ENCODE measurements around the gene TRIM65.

TRIM65 gene

DNA sequence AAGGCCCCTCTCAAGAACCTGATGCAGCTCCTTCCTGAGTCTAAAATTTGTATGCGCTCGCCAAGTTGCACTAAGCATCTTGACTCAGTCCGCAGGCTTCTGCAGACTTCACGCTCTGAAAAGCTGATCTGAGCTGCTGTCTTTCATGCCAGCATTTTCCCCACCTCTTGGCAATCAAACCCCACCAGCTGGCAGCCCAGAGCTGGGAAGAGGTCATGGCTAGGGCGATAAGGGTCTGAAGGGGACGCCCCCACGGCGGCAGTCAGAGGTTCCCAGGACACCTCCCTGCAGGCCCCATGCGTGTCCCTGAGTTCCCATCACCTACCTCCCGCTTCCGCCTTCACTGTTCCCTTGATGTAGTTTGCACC, 47.5 kb downstream of the TRIM65 start:
- peak overlapping the region; percentile 98 for H3K27ac ChIP-seq
- TF ChIP-seq, protein P1, sequence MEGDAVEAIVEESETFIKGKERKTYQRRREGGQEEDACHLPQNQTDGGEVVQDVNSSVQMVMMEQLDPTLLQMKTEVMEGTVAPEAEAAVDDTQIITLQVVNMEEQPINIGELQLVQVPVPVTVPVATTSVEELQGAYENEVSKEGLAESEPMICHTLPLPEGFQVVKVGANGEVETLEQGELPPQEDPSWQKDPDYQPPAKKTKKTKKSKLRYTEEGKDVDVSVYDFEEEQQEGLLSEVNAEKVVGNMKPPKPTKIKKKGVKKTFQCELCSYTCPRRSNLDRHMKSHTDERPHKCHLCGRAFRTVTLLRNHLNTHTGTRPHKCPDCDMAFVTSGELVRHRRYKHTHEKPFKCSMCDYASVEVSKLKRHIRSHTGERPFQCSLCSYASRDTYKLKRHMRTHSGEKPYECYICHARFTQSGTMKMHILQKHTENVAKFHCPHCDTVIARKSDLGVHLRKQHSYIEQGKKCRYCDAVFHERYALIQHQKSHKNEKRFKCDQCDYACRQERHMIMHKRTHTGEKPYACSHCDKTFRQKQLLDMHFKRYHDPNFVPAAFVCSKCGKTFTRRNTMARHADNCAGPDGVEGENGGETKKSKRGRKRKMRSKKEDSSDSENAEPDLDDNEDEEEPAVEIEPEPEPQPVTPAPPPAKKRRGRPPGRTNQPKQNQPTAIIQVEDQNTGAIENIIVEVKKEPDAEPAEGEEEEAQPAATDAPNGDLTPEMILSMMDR (IDR thresholded peaks at IDR 0.05), result no peak
- no peaks in the 10 kb centered on the region for H3K27me3 ChIP-seq
- H3K9me3 ChIP-seq, result peaks cover 14% of the 10 kb centered on the region
- no peak overlapping the region for H3K4me3 ChIP-seq (ENCODE audit: low read depth in 1 of 2, low read length in 1 of 2)
- peaks cover 76% of the 10 kb centered on the region for H3K36me3 ChIP-seq
- peaks cover 44 to 56% of the 10 kb centered on the region in 2 experiments for H3K4me1 ChIP-seq (ENCODE audit: control insufficient read depth in 1 of 2, insufficient read depth in 1 of 2, low read depth in 1 of 2, low read length in 1 of 2)

DNA sequence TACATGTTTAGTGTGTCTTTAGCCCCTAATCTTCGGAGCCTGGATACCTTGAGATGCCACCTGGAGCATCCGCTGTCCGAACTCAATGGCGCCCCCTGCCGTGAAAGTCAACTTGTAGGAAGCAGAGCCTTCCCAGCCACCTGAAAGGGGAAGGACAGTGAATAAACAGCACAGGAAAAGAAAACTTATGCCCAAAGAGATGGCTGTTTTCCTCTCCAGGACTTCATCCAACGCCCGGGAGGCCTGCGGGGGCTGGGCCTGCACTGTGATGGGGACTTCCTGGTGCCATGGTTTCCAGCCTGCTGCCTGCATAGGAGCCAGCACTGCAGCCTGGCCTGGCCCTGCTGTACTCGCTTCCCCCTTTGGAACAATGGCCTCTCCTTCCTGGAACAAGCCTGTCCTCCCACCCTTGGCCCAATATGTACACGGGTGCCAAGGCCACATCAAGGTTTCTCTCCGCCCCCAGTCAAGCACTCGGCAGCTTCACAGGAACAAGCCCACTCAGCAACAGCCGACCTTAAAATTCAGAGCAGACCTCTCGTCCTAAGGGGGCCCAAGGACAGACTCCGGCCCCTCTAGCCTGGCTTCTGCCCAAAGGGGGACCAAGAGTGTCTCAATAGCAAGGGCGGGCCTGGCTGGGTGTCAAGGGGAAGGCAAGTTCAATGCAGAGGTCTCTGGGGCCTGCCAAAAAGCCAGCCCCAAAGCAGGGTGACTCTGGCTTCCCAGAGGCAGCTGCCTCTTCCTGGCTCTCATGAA, 48.0 kb downstream of the TRIM65 start:
- H3K4me1 ChIP-seq (ENCODE audit: control insufficient read depth in 1 of 2, insufficient read depth in 1 of 2, low read depth in 1 of 2, low read length in 1 of 2), result peaks cover 38 to 52% of the 10 kb centered on the region in 2 experiments
- H3K27me3 ChIP-seq, result no peaks in the 10 kb centered on the region
- peaks cover 14% of the 10 kb centered on the region for H3K9me3 ChIP-seq
- peak overlapping the region; percentile 98 for H3K27ac ChIP-seq
- TF ChIP-seq, protein P1 (IDR thresholded peaks at IDR 0.05), result peak; percentile 75
- no peak overlapping the region for H3K4me3 ChIP-seq (ENCODE audit: low read depth in 1 of 2, low read length in 1 of 2)
- H3K36me3 ChIP-seq, result peaks cover 76% of the 10 kb centered on the region

DNA sequence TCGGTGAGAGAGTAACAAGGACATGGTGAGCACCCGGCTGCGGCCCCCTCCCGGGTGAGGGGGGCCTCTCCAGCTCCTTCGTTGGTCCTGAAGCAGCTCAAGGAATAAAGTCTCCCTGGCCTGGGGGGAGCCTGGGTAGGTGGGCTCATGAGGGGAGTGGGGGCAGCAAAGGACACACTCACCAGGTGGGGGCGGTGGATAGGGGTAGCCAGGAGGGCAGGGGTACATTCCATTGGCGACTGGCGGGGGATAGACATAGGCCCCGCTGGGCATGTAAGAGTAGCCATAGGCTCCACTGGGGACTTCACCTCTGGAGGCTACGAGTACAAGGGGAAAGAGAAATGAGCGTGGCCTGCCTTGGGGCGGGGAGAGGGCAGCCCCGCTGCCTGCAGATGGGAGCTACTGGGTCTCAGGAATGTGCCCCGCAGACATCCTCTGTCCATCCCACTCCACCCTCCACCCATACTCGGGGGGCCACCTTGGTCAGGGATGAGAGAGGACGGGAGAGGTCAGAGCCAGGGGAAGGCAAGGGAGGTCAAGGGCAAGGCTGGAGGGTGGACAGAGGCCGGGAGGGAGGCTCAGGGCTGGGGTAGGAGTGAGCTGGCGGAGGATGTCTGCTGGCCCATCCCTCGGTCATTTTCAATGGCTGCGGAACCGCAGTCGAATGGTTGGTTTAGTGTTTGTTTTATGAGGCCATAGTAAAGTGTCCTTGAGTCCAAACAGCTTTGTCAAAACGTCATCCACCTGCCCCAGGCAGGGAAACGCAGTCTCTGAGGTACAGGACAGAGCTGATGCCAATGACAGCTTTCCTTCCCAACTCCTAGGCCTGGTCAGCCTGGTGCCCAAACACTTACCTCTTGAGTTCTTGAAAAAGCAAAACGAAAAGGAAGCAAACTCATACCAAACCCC, 48.9 kb downstream of the TRIM65 start:
- peaks cover 82% of the 10 kb centered on the region for H3K36me3 ChIP-seq
- H3K4me3 ChIP-seq (ENCODE audit: low read depth in 1 of 2, low read length in 1 of 2), result no peak overlapping the region
- no peaks in the 10 kb centered on the region for H3K27me3 ChIP-seq
- peaks cover 14% of the 10 kb centered on the region for H3K9me3 ChIP-seq
- TF ChIP-seq, protein P1 (IDR thresholded peaks at IDR 0.05), result no peak
- peak overlapping the region; percentile 98 for H3K27ac ChIP-seq
- H3K4me1 ChIP-seq (ENCODE audit: control insufficient read depth in 1 of 2, insufficient read depth in 1 of 2, low read depth in 1 of 2, low read length in 1 of 2), result peaks cover 35 to 47% of the 10 kb centered on the region in 2 experiments

DNA sequence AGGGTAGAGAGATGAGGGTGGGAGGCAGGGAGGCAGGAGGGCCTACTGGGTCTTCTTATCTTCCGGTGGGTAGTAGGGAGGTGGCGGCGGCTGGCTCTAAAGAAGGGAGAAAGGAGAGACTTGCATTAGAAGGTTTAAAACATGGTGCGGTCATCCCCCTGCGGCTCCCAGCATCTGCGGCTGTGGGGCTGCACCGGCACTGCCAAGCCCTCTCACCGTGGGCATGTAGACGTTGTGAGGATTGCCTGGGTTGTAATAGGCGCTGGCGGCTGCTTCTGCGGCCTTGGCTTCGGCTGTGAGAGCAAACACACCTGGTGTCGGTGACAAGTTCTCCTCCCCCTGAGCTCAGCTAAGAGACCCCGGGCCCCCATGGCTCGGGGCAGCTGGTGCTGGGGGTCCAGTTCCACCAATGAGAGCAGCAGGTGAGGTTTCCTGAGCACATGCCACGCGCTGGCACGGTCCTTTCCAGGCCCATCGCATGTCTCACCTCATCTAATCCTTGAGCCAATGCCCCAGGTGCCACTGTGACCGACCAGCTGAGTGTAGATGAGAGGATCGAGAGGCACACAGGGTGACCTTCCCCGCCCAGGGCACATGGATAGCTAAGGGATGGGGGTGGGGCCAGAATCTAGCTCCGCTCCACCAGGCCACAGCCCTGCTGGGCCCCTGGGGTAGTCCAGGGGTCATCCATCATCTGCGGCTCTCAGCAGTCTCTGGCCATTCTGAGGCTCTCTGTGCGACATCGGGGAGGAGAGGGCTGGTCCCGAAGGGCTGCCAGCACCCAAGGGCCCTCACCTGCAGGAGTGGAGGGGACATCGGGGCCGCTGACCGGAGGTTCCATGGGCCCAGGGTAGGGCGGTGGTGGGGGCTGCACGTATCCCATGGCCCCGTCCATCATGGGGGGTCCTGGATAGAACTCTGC, 49.8 kb downstream of the TRIM65 start:
- peak overlapping the region in 1 of 2 experiments; percentile 78 for H3K4me3 ChIP-seq (ENCODE audit: low read depth in 1 of 2, low read length in 1 of 2)
- H3K4me1 ChIP-seq (ENCODE audit: control insufficient read depth in 1 of 2, insufficient read depth in 1 of 2, low read depth in 1 of 2, low read length in 1 of 2), result peaks cover 44 to 56% of the 10 kb centered on the region in 2 experiments
- TF ChIP-seq, protein P1 (IDR thresholded peaks at IDR 0.05), result no peak
- no peaks in the 10 kb centered on the region for H3K27me3 ChIP-seq
- peak overlapping the region; percentile 98 for H3K27ac ChIP-seq
- peaks cover 83% of the 10 kb centered on the region for H3K36me3 ChIP-seq
- peaks cover 14% of the 10 kb centered on the region for H3K9me3 ChIP-seq

Data from neutrophil (primary cell).